BJ (cell line): Measurements from ENCODE around the gene JPT2. TPM values are rescaled to one million over a fixed set of nuclear protein-coding genes. Genes with fewer than 3 reads are reported as not detected.
"Not testable (repeated sequence)": the region's sequence is repeated elsewhere in the genome, so short reads cannot be mapped to it uniquely, and the experiment has no call there.

Experiments
- CTCF ChIA-PET: fragments of 350-600 bp; formaldehyde crosslinking; extraction: SDS; loops from one replicate; lab custom pipeline; 2021; ENCODE audit warnings: antibody characterized with exemption, inconsistent platforms; lab: Yijun Ruan, JAX
- POLR2A ChIA-PET: fragments of 300-600 bp; sonication (Branson Sonifier 250); formaldehyde crosslinking; extraction: SDS; loops from one replicate; lab custom pipeline; 2021; ENCODE audit warnings: antibody characterized with exemption; lab: Charles Lee
- DNase-seq: peaks from one replicate; pipeline ENCODE4 v3.0.0-alpha.2; 2011; ENCODE audit warnings: low read depth
- H3K27me3 ChIP-seq: 2 replicates; pipeline ENCODE4 v1.6.0; 2011; ENCODE audit warnings: low read length; ENCODE audit not compliant: control insufficient read depth, insufficient read depth
- H3K36me3 ChIP-seq: 2 replicates; pipeline ENCODE4 v1.5.1; 2011; ENCODE audit warnings: low read length; ENCODE audit not compliant: control insufficient read depth, insufficient read depth
- H3K4me3 ChIP-seq: 2 replicates; pipeline ENCODE4 v1.5.1; 2011; ENCODE audit warnings: low read depth, mild to moderate bottlenecking, control low read depth, low read length
- polyA plus RNA-seq: library from polyadenylated mRNA; depleted of rRNA; stranded (reverse); fragments of >200 nt; gene quantifications from 2 replicates; pipeline ENCODE4 v1.2.3, GENCODE V29; 2011
- TF ChIP-seq, protein P1 (sequence below): IDR thresholded peaks from 2 replicates; pipeline ENCODE4 v1.5.1; 2011; ENCODE audit warnings: low read depth, mild to moderate bottlenecking, control low read depth, inconsistent platforms, low read length, moderate library complexity; ENCODE audit not compliant: insufficient read depth

The JPT2 gene
- polyA plus RNA-seq, 1 experiment: 46.2 TPM

DNA sequence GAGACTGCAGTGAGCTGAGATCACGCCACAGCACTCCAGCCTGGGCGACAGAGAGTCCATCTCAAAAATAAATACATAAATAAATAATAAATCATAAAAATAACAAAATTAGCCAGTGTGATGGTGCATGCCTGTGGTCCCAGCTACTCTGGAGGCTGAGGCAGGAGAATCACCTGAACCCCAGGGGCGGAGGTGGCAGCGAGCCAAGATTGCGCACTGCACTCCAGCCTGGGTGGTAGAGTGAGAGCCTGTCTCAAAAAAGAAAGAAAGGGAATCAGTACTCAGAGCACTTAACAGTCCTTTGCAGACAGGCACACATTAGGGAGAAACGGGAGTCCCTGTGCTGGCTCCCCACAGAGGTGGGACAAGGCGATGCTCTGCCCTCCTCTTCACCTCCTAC is 53.0 kb downstream of the JPT2 start:
- CTCF ChIA-PET: no interaction called here
- Histone ChIP-seq H3K36me3 (peaks cover 43% of the 10 kb centered on the region), H3K4me3 (no peak overlapping the region), H3K27me3 (no peaks in the 10 kb centered on the region)
- POLR2A ChIA-PET: no interaction called here
- TF ChIP-seq, protein P1, sequence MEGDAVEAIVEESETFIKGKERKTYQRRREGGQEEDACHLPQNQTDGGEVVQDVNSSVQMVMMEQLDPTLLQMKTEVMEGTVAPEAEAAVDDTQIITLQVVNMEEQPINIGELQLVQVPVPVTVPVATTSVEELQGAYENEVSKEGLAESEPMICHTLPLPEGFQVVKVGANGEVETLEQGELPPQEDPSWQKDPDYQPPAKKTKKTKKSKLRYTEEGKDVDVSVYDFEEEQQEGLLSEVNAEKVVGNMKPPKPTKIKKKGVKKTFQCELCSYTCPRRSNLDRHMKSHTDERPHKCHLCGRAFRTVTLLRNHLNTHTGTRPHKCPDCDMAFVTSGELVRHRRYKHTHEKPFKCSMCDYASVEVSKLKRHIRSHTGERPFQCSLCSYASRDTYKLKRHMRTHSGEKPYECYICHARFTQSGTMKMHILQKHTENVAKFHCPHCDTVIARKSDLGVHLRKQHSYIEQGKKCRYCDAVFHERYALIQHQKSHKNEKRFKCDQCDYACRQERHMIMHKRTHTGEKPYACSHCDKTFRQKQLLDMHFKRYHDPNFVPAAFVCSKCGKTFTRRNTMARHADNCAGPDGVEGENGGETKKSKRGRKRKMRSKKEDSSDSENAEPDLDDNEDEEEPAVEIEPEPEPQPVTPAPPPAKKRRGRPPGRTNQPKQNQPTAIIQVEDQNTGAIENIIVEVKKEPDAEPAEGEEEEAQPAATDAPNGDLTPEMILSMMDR: no peak
- no peak for DNase-seq

DNA sequence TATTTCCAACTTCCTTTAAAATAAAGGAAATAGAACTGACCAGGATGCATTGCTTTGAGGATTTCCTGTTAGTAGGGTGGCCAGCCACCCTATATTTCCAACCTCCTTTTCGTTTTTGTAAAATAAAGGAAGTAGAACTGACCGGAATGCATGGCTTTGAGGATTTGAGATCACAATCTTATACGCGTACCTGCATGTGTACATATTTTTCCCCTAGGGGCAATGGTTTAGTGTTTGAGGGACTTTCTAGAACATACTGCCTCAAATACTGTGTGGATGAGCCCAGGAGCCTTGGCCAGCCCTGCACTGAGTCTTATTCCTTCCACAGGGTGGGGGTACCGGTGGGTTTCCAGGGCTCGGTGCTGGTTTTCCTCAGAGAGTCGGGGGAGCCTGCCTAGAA is 53.5 kb downstream of the JPT2 start:
- no peak for DNase-seq
- peaks cover 41% of the 10 kb centered on the region for H3K36me3 ChIP-seq
- H3K27me3 ChIP-seq: no peaks in the 10 kb centered on the region
- H3K4me3 ChIP-seq: no peak overlapping the region
- TF ChIP-seq, protein P1: no peak
- ChIA-PET POLR2A (no interaction called here), CTCF (no interaction called here)

DNA sequence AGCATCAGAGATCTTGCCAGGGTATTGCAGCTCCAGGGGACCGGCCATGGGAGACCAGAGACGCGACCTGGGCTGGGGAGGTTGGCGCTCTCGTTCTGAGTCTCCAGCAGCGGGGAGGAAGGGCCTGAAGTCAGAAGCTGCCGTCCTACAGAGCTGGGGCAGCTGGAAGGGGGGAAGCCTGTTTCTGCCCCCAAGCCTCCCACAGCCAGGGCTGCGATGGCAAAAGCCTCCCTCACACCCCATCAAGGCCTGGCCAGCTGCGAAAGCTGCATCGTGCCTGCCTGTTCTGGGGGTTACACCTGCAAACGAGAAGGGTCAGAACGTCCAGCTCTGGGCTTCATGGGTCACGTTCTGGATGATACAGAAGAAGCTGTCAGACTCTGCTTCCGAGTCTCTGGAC is 54.0 kb downstream of the JPT2 start:
- Histone ChIP-seq H3K4me3 (no peak overlapping the region), H3K36me3 (peaks cover 36% of the 10 kb centered on the region), H3K27me3 (no peaks in the 10 kb centered on the region)
- CTCF ChIA-PET: no interaction called here
- DNase-seq: no peak
- POLR2A ChIA-PET: no interaction called here
- TF ChIP-seq, protein P1: no peak

DNA sequence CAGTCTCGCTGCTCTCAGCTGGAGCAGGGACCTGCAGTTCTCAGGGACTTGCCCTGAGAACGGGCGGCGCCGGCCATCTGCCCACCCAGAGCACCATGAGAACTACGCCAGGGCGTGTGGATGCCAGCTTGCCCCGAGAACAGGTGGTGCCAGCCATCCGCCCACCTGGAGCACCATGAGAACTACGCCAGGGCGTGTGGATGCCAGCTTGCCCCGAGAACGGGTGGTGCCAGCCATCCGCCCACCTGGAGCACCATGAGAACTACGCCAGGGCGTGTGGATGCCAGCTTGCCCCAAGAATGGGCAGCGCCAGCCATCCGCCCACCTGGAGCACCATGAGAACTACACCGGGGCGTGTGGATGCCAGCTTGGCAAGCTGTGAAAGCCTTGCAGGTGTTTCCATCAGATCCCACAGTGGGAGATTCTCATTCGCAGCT is 54.5 kb downstream of the JPT2 start:
- POLR2A ChIA-PET: not testable (repeated sequence)
- CTCF ChIA-PET: interaction anchor here (0.9 kb wide), 1 partner anchor 27 kb away, joined by 4 read pairs; the partner anchor contains the start of gene MAPK8IP3

DNA sequence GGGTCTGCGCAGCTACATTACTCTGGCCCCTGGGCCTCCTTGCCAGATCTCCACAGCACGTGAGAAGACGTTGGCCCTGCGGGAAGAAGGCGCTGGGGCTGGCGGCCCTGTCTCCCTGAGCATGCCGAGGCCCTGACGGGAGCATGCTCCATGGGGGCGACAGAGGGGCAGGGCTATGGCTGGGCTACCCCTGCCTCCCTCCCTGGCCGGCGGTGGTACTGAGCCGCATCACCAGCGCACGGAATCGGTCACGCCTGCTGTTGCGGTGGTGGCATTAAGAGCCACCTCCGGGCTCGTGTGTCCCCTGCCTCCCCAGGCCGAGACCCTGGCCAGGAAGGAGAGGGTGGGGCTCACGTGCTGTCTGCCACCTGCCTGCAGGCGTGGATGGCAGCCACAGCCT is 56.0 kb downstream of the JPT2 start:
- no peak for DNase-seq
- H3K36me3 ChIP-seq: peaks cover 31% of the 10 kb centered on the region
- TF ChIP-seq, protein P1: no peak
- H3K4me3 ChIP-seq: no peak overlapping the region
- ChIA-PET CTCF (no interaction called here), POLR2A (no interaction called here)
- no peaks in the 10 kb centered on the region for H3K27me3 ChIP-seq

More for the DNA sequence above, 54.5 kb downstream of the JPT2 start:
- H3K27me3 ChIP-seq, DNase-seq, H3K4me3 ChIP-seq: not testable (repeated sequence)
- H3K36me3 ChIP-seq: peaks cover 35% of the 10 kb centered on the region

DNA sequence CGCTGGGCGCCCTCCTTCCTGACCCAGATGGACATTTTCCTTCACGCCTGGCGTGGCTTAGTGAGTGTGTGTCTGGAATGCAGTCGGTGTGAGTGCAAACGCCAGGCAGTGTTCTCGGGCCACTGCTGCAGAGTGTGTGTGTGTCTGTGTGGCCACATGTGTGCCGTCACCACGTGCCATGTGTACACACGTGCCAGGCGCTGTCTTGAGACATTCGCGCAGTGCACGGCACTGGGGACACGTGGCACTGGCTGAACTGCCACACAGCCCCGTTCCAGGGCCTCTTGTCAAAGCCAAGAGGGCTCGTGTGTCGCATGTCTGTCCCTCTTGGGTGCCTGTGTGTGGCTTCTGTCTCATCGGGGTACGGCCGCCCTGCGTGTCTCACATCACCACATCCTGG is 56.7 kb downstream of the JPT2 start:
- no peaks in the 10 kb centered on the region for H3K27me3 ChIP-seq
- TF ChIP-seq, protein P1: no peak
- no peak overlapping the region for H3K4me3 ChIP-seq
- ChIA-PET CTCF (no interaction called here), POLR2A (no interaction called here)
- DNase-seq: no peak
- H3K36me3 ChIP-seq: peaks cover 26% of the 10 kb centered on the region
